SK-N-SH (cell line): ENCODE measurements around the gene TPH2. TPM values are rescaled to one million over a fixed set of nuclear protein-coding genes. Genes with fewer than 3 reads are reported as not detected.

ENCODE experiments used
- CTCF ChIA-PET: fragments of 300-600, 350-600 bp; formaldehyde crosslinking; extraction: SDS; loops from one replicate; lab custom pipeline; 2021; lab: Yijun Ruan, JAX
- POLR2A ChIA-PET: fragments of 350-600 bp; sonication (Branson Sonifier 250); formaldehyde crosslinking; extraction: SDS; loops from one replicate; lab custom pipeline; 2020; ENCODE audit warnings: antibody characterized with exemption, inconsistent platforms; lab: Yijun Ruan, JAX
- DNase-seq: peaks from one replicate; pipeline ENCODE4 v3.0.0; 2012
- H2AFZ ChIP-seq: fragments of 200-600 bp; sonication (generic); 2 replicates; pipeline ENCODE4 v1.8.1; 2016; ENCODE audit warnings: antibody characterized with exemption, mild to moderate bottlenecking, low read depth
- H3F3A ChIP-seq: fragments of 200-600 bp; sonication (generic); replicated peaks from 2 replicates; pipeline ENCODE3; 2016; ENCODE audit warnings: antibody characterized with exemption, mild to moderate bottlenecking; ENCODE audit not compliant: insufficient read depth
- H3K27ac ChIP-seq, 2 experiments: fragments of 200-500 bp in 1 of 2; fragments of 200-600 bp in 1 of 2; sonication (Bioruptor generic) in 1 of 2; sonication (generic), shearing (Covaris generic) in 1 of 2; 2 replicates each; pipeline versions ENCODE4 v1.5.1 to v1.6.1; 2014 to 2016; ENCODE audit warnings: low read depth in 2 of 2, inconsistent platforms in 1 of 2, low read length in 1 of 2, mild to moderate bottlenecking in 1 of 2, mixed read lengths in 1 of 2
- H3K27me3 ChIP-seq: fragments of 200-600 bp; sonication (generic), shearing (Covaris generic); 2 replicates; pipeline ENCODE4 v1.6.1; 2016; ENCODE audit warnings: mixed run types; ENCODE audit not compliant: insufficient read depth
- H3K36me3 ChIP-seq, 2 experiments: fragments of 200-500 bp in 1 of 2; fragments of 200-600 bp in 1 of 2; sonication (Bioruptor generic) in 1 of 2; sonication (generic) in 1 of 2; replicated peaks in 1 of 2; 2 replicates each; pipeline versions ENCODE3 to v1.5.1; 2014 to 2016; ENCODE audit warnings: low read length in 1 of 2, mild to moderate bottlenecking in 1 of 2; ENCODE audit not compliant: insufficient read depth in 2 of 2, control insufficient read depth in 1 of 2
- H3K4me1 ChIP-seq, 2 experiments: fragments of 200-500 bp in 1 of 2; fragments of 200-600 bp in 1 of 2; sonication (Bioruptor generic) in 1 of 2; sonication (generic), shearing (Covaris generic) in 1 of 2; 2 replicates each; pipeline versions ENCODE4 v1.5.1 to v1.6.1; 2014 to 2016; ENCODE audit warnings: low read depth in 1 of 2, low read length in 1 of 2, mixed run types in 1 of 2; ENCODE audit not compliant: insufficient read depth in 2 of 2, control insufficient read depth in 1 of 2
- H3K4me2 ChIP-seq: fragments of 200-600 bp; sonication (generic), shearing (Covaris generic); 2 replicates; pipeline ENCODE4 v1.6.1; 2017; ENCODE audit warnings: mixed run types
- H3K4me3 ChIP-seq, 2 experiments: fragments of 200-500 bp in 1 of 2; fragments of 200-600 bp in 1 of 2; sonication (Bioruptor generic) in 1 of 2; sonication (generic), shearing (Covaris generic) in 1 of 2; 2 replicates each; pipeline versions ENCODE4 v1.5.1 to v1.8.1; 2014 to 2016; ENCODE audit warnings: low read depth in 2 of 2, inconsistent platforms in 1 of 2, low read length in 1 of 2, mild to moderate bottlenecking in 1 of 2, mixed read lengths in 1 of 2, moderate library complexity in 1 of 2
- H3K79me2 ChIP-seq: fragments of 200-600 bp; sonication (generic); 2 replicates; pipeline ENCODE4 v1.8.1; 2017; ENCODE audit warnings: mild to moderate bottlenecking; ENCODE audit not compliant: insufficient read depth
- H3K9ac ChIP-seq: fragments of 200-600 bp; sonication (generic); 2 replicates; pipeline ENCODE4 v1.6.1; 2017; ENCODE audit warnings: mixed run types
- H3K9me2 ChIP-seq: fragments of 200-600 bp; sonication (generic); 2 replicates; pipeline ENCODE4 v1.6.1; 2017; ENCODE audit warnings: mixed run types
- H3K9me3 ChIP-seq: fragments of 200-600 bp; sonication (generic); 2 replicates; pipeline ENCODE4 v1.6.1; 2017; ENCODE audit warnings: mixed run types, mild to moderate bottlenecking, moderate library complexity
- H4K20me1 ChIP-seq: fragments of 200-600 bp; sonication (generic); 2 replicates; pipeline ENCODE4 v1.6.1; 2017; ENCODE audit warnings: mild to moderate bottlenecking, mixed run types; ENCODE audit not compliant: insufficient read depth
- CHD2 ChIP-seq: fragments of 150-350 bp; IDR thresholded peaks from 2 replicates; pipeline ENCODE4 v1.6.1; 2018; ENCODE audit warnings: low read length; ENCODE audit not compliant: partially characterized antibody
- CTCF ChIP-seq: fragments of 200-600 bp; sonication (generic); IDR thresholded peaks from 2 replicates; pipeline ENCODE4 v1.6.1; 2017; ENCODE audit warnings: antibody characterized with exemption, mild to moderate bottlenecking, moderate library complexity
- ELF1 ChIP-seq: IDR thresholded peaks from 2 replicates; pipeline ENCODE4 v1.4.0; 2012
- EZH2phosphoT487 ChIP-seq: fragments of 200-600 bp; sonication (generic); IDR thresholded peaks from 2 replicates; pipeline ENCODE4 v1.6.1; 2017; ENCODE audit warnings: low read depth, mixed run types, mild to moderate bottlenecking, antibody characterized with exemption, moderate library complexity, borderline replicate concordance
- FOSL2 ChIP-seq: IDR thresholded peaks from 2 replicates; pipeline ENCODE4 v1.4.0; 2012; ENCODE audit warnings: low read depth, mild to moderate bottlenecking, moderate library complexity, borderline replicate concordance
- FOXJ3 ChIP-seq: sonication (generic); formaldehyde crosslinking; IDR thresholded peaks from 2 replicates; pipeline ENCODE4 v1.5.1; 2020; ENCODE audit warnings: mild to moderate bottlenecking, missing genetic modification reagents
- FOXM1 ChIP-seq: IDR thresholded peaks from 2 replicates; pipeline ENCODE4 v1.4.0; 2012; ENCODE audit warnings: low read depth, mild to moderate bottlenecking
- MAX ChIP-seq: IDR thresholded peaks from 2 replicates; pipeline ENCODE4 v1.4.0; 2012; ENCODE audit warnings: low read depth
- MEF2A ChIP-seq: IDR thresholded peaks from 2 replicates; pipeline ENCODE4 v1.4.0; 2012; ENCODE audit warnings: low read depth, borderline replicate concordance
- PBX3 ChIP-seq: IDR thresholded peaks from 2 replicates; pipeline ENCODE4; 2012
- RAD21 ChIP-seq: IDR thresholded peaks from 2 replicates; pipeline ENCODE4 v1.6.1; 2012; ENCODE audit warnings: mild to moderate bottlenecking, low read length
- RCOR1 ChIP-seq: fragments of 150-350 bp; IDR thresholded peaks from 2 replicates; pipeline ENCODE4 v1.6.1; 2017; ENCODE audit warnings: antibody characterized with exemption, low read length
- RFX5 ChIP-seq: IDR thresholded peaks from 2 replicates; pipeline ENCODE4 v1.6.1; 2012; ENCODE audit warnings: mild to moderate bottlenecking, improper control_type of control experiment, low read length
- TEAD4 ChIP-seq: IDR thresholded peaks from 2 replicates; pipeline ENCODE4 v1.4.0; 2012; ENCODE audit warnings: mild to moderate bottlenecking, borderline replicate concordance; ENCODE audit not compliant: insufficient read depth
- ZBTB33 ChIP-seq: IDR thresholded peaks from 2 replicates; pipeline ENCODE4 v1.4.0; 2012; ENCODE audit warnings: low read depth, borderline replicate concordance
- WGBS: methylation state at CpG from one replicate; pipeline ENCODE4 v1.1.6; 2017; ENCODE audit warnings: low lambda C conversion rate; 5-methylcytosine and 5-hydroxymethylcytosine counted together
- polyA plus RNA-seq, 3 experiments: library from polyadenylated mRNA; depleted of rRNA; stranded (reverse); fragments of >200 nt; gene quantifications; 2 replicates each; pipeline ENCODE4 v1.2.3, GENCODE V29; 2012

TPH2 gene
- polyA plus RNA-seq, 1 of the 3 experiments (the other 2 are of a cell fraction) = not detected

- H4K20me1 ChIP-seq = no peaks in the 10 kb centered on the region
- H3K36me3 ChIP-seq = no peaks in the 10 kb centered on the region
- 74% methylated on average over 13 of the region's 13 CpGs for WGBS
- H3K9me2 ChIP-seq = no peaks in the 10 kb centered on the region
- DNase-seq = no peak
- H3K27ac ChIP-seq = no peak overlapping the region
- TF ChIP-seq ELF1 (no peak), RAD21 (no peak), RCOR1 (no peak)
- no peak overlapping the region for H3K9ac ChIP-seq
- H3K79me2 ChIP-seq = no peaks in the 10 kb centered on the region
- H3K27me3 ChIP-seq = no peaks in the 10 kb centered on the region
- H3K4me3 ChIP-seq = no peak overlapping the region
- no peaks in the 10 kb centered on the region for H3K9me3 ChIP-seq
- H3F3A ChIP-seq = no peaks in the 10 kb centered on the region
- no peak overlapping the region for H3K4me2 ChIP-seq
- H3K4me1 ChIP-seq = peaks cover 0 to 11% of the 10 kb centered on the region in 2 experiments; a peak in 1 of 4 replicates
- H2AFZ ChIP-seq = no peak overlapping the region
- CTCF ChIA-PET = no interaction called here
- POLR2A ChIA-PET = no interaction called here
These were observed 15.6 kb downstream of the TPH2 start for GRCh38 chr12:71954083-71954778.

GRCh38 chr12:71954861-71955260, 16.2 kb downstream of the TPH2 start:
- Histone ChIP-seq H3K9me3 (no peaks in the 10 kb centered on the region), H2AFZ (no peak overlapping the region), H3F3A (no peaks in the 10 kb centered on the region), H3K27ac (no peak overlapping the region), H3K4me1 (peaks cover 0 to 13% of the 10 kb centered on the region in 2 experiments; a peak in 1 of 4 replicates), H3K9me2 (no peaks in the 10 kb centered on the region), H3K4me2 (no peak overlapping the region), H3K4me3 (no peak overlapping the region), H3K36me3 (no peaks in the 10 kb centered on the region), H3K9ac (no peak overlapping the region), H3K27me3 (no peaks in the 10 kb centered on the region), H3K79me2 (no peaks in the 10 kb centered on the region), H4K20me1 (no peaks in the 10 kb centered on the region)
- no peak for TF ChIP-seq FOXM1
- TF ChIP-seq RFX5 = no peak
- no peak for TF ChIP-seq TEAD4
- no peak for TF ChIP-seq CTCF
- CTCF ChIA-PET = no interaction called here
- POLR2A ChIA-PET = no interaction called here
- WGBS = 10% methylated on average over 1 of the region's 1 CpG
- no peak for DNase-seq

GRCh38 chr12:71955970-71956369, 17.3 kb downstream of the TPH2 start:
- WGBS = 54% methylated on average over 2 of the region's 2 CpGs
- TF ChIP-seq PBX3 = no peak
- no peak for TF ChIP-seq ZBTB33
- no peak for TF ChIP-seq EZH2phosphoT487
- no peak for TF ChIP-seq FOXJ3 (CRISPR knock-in tag)
- TF ChIP-seq CHD2 = no peak
- TF ChIP-seq FOSL2 = no peak
- TF ChIP-seq MAX = no peak
- no peak for TF ChIP-seq MEF2A
- no peak for TF ChIP-seq RFX5
- TF ChIP-seq ELF1 = no peak

More at GRCh38 chr12:71955970-71956369, 17.3 kb downstream of the TPH2 start:
- Histone ChIP-seq H3F3A (no peaks in the 10 kb centered on the region), H3K9ac (no peak overlapping the region), H3K4me2 (no peak overlapping the region), H3K27me3 (no peaks in the 10 kb centered on the region), H3K9me2 (no peaks in the 10 kb centered on the region), H3K4me1 (peaks cover 0 to 13% of the 10 kb centered on the region in 2 experiments; a peak in 1 of 4 replicates), H3K79me2 (no peaks in the 10 kb centered on the region), H3K9me3 (no peaks in the 10 kb centered on the region), H4K20me1 (no peaks in the 10 kb centered on the region), H3K27ac (no peak overlapping the region), H3K36me3 (no peaks in the 10 kb centered on the region), H2AFZ (no peak overlapping the region), H3K4me3 (no peak overlapping the region)
- POLR2A ChIA-PET = no interaction called here
- CTCF ChIA-PET = interaction anchor here (1.8 kb wide), 1 partner anchor 17 kb away, joined by 4 read pairs; no protein-coding TSS in a partner anchor
- no peak for DNase-seq
